Lower lobe of right lung (tissue), 2 donors: ENCODE measurements around the gene MRPL34. TPM values are rescaled to one million over a fixed set of nuclear protein-coding genes. Genes with fewer than 3 reads are reported as not detected.
"Not testable (repeated sequence)": the region's sequence is repeated elsewhere in the genome, so short reads cannot be mapped to it uniquely, and the experiment has no call there.

ENCODE experiments used
- ATAC-seq, 2 donors: fragments of 200-7000 bp; cut with Tn5 transposase; one replicate each; pipeline ENCODE4 v1.9.1; 2020 to 2022; ENCODE audit warnings: mild to moderate bottlenecking in 2 of 2, moderate library complexity in 2 of 2
- DNase-seq: peaks from one replicate; pipeline ENCODE4 v3.0.0-alpha.2; 2020
- H3K27ac ChIP-seq: fragments of 200-600 bp; one replicate; pipeline ENCODE4 v1.8.0; 2022
- H3K27me3 ChIP-seq: fragments of 200-600 bp; one replicate; pipeline ENCODE4 v1.8.0; 2022; ENCODE audit warnings: low read depth
- H3K36me3 ChIP-seq: fragments of 200-600 bp; one replicate; pipeline ENCODE4 v1.8.0; 2022; ENCODE audit warnings: mild to moderate bottlenecking
- H3K4me1 ChIP-seq: fragments of 200-600 bp; one replicate; pipeline ENCODE4 v1.8.0; 2022
- H3K4me3 ChIP-seq: fragments of 200-600 bp; one replicate; pipeline ENCODE4 v1.8.0; 2022; ENCODE audit warnings: mild to moderate bottlenecking
- H3K9me3 ChIP-seq: fragments of 200-600 bp; one replicate; pipeline ENCODE4 v1.8.0; 2022
- intact Hi-C: fragments of 100-400 bp; cut with DNase I; formaldehyde crosslinking; loops from one replicate; pipeline ENCODE4 v1.11.0; 2022
- total RNA-seq: library from RNA; stranded (reverse); fragmentation: NEBNext Ultra II Directional; extraction: Animal tissue kit (Norgen Biotek cat#: 25700); gene quantifications from one replicate; pipeline ENCODE4 v1.2.1, GENCODE V29; 2021
- TF ChIP-seq, protein P1 (sequence below): fragments of 200-600 bp; IDR thresholded peaks from one replicate; pipeline ENCODE4 v1.8.0; 2022; ENCODE audit warnings: antibody characterized with exemption, mild to moderate bottlenecking
- donor health status: DM: no; HTN: yes; CAD: no; lungs with severe emphysema.

Gene MRPL34
- total RNA-seq, 1 donor from 2014 or later: 68.3 TPM

DNA sequence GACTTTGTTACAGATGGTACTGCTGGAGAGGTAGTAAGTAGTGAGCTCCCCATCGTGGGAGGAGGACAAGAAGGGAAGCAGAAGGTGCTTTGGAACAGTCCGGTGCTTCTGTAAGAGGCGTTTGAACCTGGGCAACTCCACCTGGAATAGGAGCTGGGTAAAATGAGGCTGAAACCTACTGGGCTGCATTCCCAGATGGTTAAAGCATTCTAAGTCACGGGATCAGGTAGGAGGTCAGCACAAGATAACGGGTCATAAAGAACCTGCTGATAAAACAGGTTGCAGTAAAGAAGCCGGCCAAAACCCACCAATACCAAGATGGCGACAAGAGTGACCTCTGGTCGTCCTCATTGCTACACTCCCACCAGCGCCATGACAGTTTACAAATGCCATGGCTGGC lies 18.9 kb upstream of the MRPL34 start:
- ATAC-seq (no peak), DNase-seq (no peak)
- H3K36me3 ChIP-seq: no peaks in the 10 kb centered on the region
- H3K4me3 ChIP-seq: no peak overlapping the region
- H3K9me3 ChIP-seq: no peaks in the 10 kb centered on the region
- TF ChIP-seq, protein P1, sequence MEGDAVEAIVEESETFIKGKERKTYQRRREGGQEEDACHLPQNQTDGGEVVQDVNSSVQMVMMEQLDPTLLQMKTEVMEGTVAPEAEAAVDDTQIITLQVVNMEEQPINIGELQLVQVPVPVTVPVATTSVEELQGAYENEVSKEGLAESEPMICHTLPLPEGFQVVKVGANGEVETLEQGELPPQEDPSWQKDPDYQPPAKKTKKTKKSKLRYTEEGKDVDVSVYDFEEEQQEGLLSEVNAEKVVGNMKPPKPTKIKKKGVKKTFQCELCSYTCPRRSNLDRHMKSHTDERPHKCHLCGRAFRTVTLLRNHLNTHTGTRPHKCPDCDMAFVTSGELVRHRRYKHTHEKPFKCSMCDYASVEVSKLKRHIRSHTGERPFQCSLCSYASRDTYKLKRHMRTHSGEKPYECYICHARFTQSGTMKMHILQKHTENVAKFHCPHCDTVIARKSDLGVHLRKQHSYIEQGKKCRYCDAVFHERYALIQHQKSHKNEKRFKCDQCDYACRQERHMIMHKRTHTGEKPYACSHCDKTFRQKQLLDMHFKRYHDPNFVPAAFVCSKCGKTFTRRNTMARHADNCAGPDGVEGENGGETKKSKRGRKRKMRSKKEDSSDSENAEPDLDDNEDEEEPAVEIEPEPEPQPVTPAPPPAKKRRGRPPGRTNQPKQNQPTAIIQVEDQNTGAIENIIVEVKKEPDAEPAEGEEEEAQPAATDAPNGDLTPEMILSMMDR: no peak
- intact Hi-C loops: loop anchor here (10.0 kb wide), 1 partner anchor 212 kb away; the partner anchor contains the start of genes HAUS8 and MYO9B
- H3K27me3 ChIP-seq: peaks cover 9% of the 10 kb centered on the region
- H3K27ac ChIP-seq: no peak overlapping the region
- H3K4me1 ChIP-seq: peaks cover 11% of the 10 kb centered on the region

DNA sequence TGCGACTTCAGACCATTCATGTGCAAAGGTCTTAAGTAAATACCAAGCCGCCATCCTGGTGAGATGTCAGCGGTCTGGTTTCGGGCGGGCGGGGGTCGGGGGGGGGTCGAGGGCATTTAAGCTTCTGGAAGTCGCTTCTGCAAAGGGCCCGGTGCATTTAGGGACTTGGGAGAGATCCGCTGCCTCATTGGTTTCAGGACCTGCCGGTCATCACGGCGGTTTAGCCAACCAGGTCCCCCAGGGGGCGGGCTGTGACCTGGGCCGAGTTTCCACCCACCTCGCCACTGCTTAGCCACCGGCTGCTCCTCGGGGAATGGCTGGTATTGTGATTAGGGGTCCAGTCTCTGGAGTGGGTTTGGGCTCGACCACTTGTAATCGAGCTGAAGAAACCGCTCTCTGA lies 16.2 kb upstream of the MRPL34 start:
- no peak overlapping the region for H3K4me3 ChIP-seq
- H3K9me3 ChIP-seq: no peaks in the 10 kb centered on the region
- no peaks in the 10 kb centered on the region for H3K36me3 ChIP-seq
- H3K4me1 ChIP-seq: peaks cover 12% of the 10 kb centered on the region
- TF ChIP-seq, protein P1: no peak
- H3K27me3 ChIP-seq: no peaks in the 10 kb centered on the region
- ATAC-seq (no peak), DNase-seq (peak; percentile 80)
- H3K27ac ChIP-seq: no peak overlapping the region
- intact Hi-C loops: loop anchor here (10.0 kb wide), 1 partner anchor 215 kb away; the partner anchor contains the start of genes HAUS8 and MYO9B

DNA sequence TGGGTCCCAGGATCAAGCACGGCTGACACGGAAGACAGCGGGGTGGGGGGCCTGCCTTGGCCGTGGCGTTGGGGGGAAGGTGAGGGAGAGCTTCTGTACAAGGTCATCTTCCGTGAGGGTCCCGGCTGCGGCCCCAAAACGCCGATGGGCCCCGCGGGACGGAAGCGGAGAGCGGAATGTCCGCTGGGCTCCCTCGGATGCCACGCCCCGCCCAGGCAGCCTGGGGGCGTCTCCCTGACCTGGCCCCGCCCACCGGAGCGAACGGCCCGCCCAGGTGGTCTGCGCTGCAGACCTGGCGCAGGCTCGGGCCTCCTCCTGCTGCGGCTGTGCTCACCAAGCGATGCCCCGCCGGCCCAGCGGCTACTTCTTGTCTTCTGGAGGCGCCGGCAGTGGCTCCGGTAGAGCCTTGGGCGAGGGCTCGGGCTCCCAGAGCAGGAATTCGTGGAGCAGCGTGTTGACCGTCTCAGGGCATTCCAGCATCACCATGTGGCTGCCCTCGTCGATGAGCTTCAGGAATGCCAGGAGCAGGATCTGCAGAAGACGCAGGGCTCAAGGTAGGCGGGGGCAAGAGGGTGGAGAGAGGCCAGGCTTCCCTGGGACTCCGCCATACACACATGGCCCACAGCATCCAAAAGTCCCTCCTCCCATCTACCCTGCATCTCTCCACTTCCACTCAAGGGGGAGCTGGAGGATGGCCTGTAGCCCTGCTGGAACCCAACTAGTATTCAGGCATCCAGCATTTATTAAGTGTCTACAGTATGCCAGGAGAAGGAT lies 13.2 kb upstream of the MRPL34 start:
- intact Hi-C loops: no loop called here
- H3K4me3 ChIP-seq: peak overlapping the region; percentile 67
- H3K36me3 ChIP-seq: peaks cover 4% of the 10 kb centered on the region
- H3K4me1 ChIP-seq: peaks cover 12% of the 10 kb centered on the region
- DNase-seq: peak; percentile 77
- no peaks in the 10 kb centered on the region for H3K9me3 ChIP-seq
- no peaks in the 10 kb centered on the region for H3K27me3 ChIP-seq
- ATAC-seq: peak; percentile 94 to 95
- TF ChIP-seq, protein P1: peak; percentile 73
- peak overlapping the region; percentile 61 for H3K27ac ChIP-seq

DNA sequence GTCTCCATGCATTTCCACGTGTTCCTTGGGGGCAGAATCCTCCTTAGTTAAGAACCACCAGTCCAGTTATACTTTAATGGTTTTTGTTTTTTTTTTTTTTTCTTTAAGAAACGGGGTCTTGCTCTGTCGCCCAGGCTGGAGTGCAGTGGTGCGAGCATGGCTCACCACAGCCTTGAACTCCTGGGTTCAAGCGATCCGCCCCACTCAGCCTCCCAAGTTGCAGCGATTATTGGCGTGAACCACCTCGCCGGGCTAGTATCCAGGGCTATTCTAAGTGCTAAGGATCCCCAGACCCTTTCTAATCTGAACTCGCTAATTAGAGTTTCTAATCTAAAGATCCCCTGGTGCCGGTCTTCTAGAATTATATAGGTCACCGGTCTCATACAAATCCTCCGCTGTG lies 12.1 kb upstream of the MRPL34 start:
- H3K27ac ChIP-seq: no peak overlapping the region
- DNase-seq: no peak
- no peaks in the 10 kb centered on the region for H3K9me3 ChIP-seq
- H3K4me1 ChIP-seq: peaks cover 12% of the 10 kb centered on the region
- peaks cover 8% of the 10 kb centered on the region for H3K36me3 ChIP-seq
- ATAC-seq: no peak
- no peaks in the 10 kb centered on the region for H3K27me3 ChIP-seq
- intact Hi-C loops: no loop called here
- TF ChIP-seq, protein P1: no peak
- no peak overlapping the region for H3K4me3 ChIP-seq

DNA sequence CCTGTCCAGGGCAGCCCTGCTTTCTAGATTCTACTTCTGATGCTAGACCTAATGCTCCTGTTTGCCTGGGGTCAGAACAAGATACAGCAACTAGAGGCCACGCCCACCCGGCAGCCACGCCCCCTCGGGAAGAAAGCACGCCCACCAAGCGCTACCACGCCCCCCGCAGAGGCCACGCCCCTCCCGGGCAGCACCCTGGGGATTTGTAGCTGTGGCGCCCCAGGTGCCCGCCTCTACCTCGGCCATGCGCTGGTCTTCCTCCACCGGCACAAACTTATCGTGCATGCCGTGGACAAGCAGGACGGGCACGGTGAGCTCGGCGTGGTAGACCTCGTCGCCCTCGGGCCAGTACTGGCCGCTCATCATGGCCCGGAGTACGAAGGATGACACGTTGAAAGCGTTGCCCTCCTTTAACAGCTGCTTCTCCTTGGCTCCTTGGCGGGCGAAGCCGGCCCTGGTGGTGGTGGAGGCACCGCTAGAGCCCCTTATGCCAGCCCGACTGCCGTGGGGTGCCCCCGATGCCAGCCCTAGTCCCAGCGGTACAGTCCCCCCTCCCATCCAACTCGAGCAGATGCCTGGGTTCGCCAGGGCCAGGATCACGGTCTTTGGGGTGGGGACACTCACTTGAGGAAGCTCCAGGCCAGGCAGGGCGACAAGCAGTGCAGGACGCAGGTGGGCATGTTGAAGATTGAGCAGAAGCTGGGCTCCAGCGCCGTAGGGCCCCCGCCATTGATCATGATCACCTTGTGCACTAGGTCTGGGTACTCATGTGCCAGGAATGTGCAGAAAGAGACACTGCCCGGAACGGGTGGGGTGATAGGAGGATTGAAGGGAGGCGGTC lies 11.4 kb upstream of the MRPL34 start:
- ATAC-seq (peak; percentile 34 to 42), DNase-seq (peak; percentile 62)
- H3K36me3 ChIP-seq: peaks cover 8% of the 10 kb centered on the region
- H3K4me3 ChIP-seq: no peak overlapping the region
- TF ChIP-seq, protein P1: no peak
- H3K27me3 ChIP-seq: no peaks in the 10 kb centered on the region
- H3K9me3 ChIP-seq: no peaks in the 10 kb centered on the region
- no peak overlapping the region for H3K27ac ChIP-seq
- intact Hi-C loops: no loop called here
- H3K4me1 ChIP-seq: peaks cover 12% of the 10 kb centered on the region

DNA sequence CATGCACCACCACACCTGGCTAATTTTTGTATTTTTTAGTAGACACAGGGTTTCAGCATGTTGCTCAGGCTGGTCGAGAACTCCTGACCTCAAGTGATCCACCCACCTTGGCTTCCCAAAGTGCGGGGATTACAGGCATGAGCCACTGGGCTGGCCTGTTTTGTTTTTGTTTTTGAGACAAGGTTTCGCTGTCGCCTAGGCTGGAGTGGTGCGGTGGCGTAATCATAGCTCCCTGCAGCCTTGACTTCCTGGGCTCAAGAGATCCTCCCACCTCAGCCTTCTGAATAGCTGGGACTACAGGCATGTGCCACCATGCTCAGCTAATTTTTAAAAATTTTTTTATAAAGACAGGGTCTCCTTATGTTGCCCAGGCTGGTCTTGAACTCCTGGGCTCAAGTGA lies 10.1 kb upstream of the MRPL34 start:
- DNase-seq, ATAC-seq, H3K27ac ChIP-seq, H3K4me3 ChIP-seq, H3K36me3 ChIP-seq, intact Hi-C loops, H3K9me3 ChIP-seq, H3K27me3 ChIP-seq: not testable (repeated sequence)
- peaks cover 12% of the 10 kb centered on the region for H3K4me1 ChIP-seq
